Trophoblast cell (in vitro differentiated cells and primary cell): ENCODE results near the gene SEMA3C.

Experiments used
- DNase-seq, 2 donors: peaks; one replicate each; pipeline ENCODE4 v3.0.0-alpha.2; 2016
- H2AFZ ChIP-seq: 2 replicates; pipeline ENCODE4 v1.6.1; 2013; ENCODE audit warnings: low read length, moderate library complexity, mild to moderate bottlenecking; ENCODE audit not compliant: insufficient read depth, poor library complexity
- H2AK5ac ChIP-seq: 2 replicates; pipeline ENCODE4 v1.6.1; 2013; ENCODE audit warnings: mild to moderate bottlenecking, low read length
- H2BK120ac ChIP-seq: 2 replicates; pipeline ENCODE4 v1.6.1; 2013; ENCODE audit warnings: low read length, mild to moderate bottlenecking, moderate library complexity; ENCODE audit not compliant: insufficient read depth, poor library complexity
- H2BK12ac ChIP-seq: 2 replicates; pipeline ENCODE4 v1.6.1; 2013; ENCODE audit warnings: mild to moderate bottlenecking, low read length, moderate library complexity
- H2BK5ac ChIP-seq: 2 replicates; pipeline ENCODE4 v1.6.1; 2013; ENCODE audit warnings: low read length, low read depth, moderate library complexity, mild to moderate bottlenecking; ENCODE audit not compliant: poor library complexity
- H3K14ac ChIP-seq: 2 replicates; pipeline ENCODE4 v1.6.1; 2013; ENCODE audit warnings: mild to moderate bottlenecking, low read length
- H3K18ac ChIP-seq: 2 replicates; pipeline ENCODE4 v1.6.1; 2013; ENCODE audit warnings: mild to moderate bottlenecking, low read length
- H3K23ac ChIP-seq: 2 replicates; pipeline ENCODE4 v1.6.1; 2013; ENCODE audit warnings: low read length
- H3K27ac ChIP-seq: 2 replicates; pipeline ENCODE4 v1.5.1; 2013; ENCODE audit warnings: low read depth, mild to moderate bottlenecking, inconsistent platforms, low read length, moderate library complexity
- H3K27me3 ChIP-seq: 2 replicates; pipeline ENCODE4 v1.6.1; 2013; ENCODE audit warnings: inconsistent platforms, mild to moderate bottlenecking, low read length, moderate library complexity; ENCODE audit not compliant: insufficient read depth
- H3K36me3 ChIP-seq, 2 experiments: 1 replicate in 1 of 2; 2 replicates in 1 of 2; pipeline ENCODE4 v1.6.1; 2013; ENCODE audit warnings: low read length in 2 of 2, mild to moderate bottlenecking in 2 of 2, moderate library complexity in 1 of 2; ENCODE audit not compliant: insufficient read depth in 2 of 2, control insufficient read depth in 1 of 2
- H3K4ac ChIP-seq: 2 replicates; pipeline ENCODE4 v1.6.1; 2013; ENCODE audit warnings: low read depth, mild to moderate bottlenecking, low read length, moderate library complexity
- H3K4me1 ChIP-seq, 2 experiments: 1 replicate in 1 of 2; 2 replicates in 1 of 2; pipeline ENCODE4 v1.6.1; 2013; ENCODE audit warnings: low read length in 2 of 2, mild to moderate bottlenecking in 2 of 2, moderate library complexity in 1 of 2; ENCODE audit not compliant: insufficient read depth in 2 of 2, control insufficient read depth in 1 of 2
- H3K4me2 ChIP-seq: 2 replicates; pipeline ENCODE4 v1.6.1; 2013; ENCODE audit warnings: inconsistent platforms, mild to moderate bottlenecking, low read length, moderate library complexity
- H3K4me3 ChIP-seq: 2 replicates; pipeline ENCODE4 v1.5.1; 2013; ENCODE audit warnings: mild to moderate bottlenecking, low read depth, low read length, inconsistent platforms
- H3K79me1 ChIP-seq: one replicate; pipeline ENCODE4 v1.6.1; 2013; ENCODE audit warnings: low read length
- H3K79me2 ChIP-seq: 2 replicates; pipeline ENCODE4 v1.6.1; 2013; ENCODE audit warnings: low read length, mild to moderate bottlenecking; ENCODE audit not compliant: control insufficient read depth, insufficient read depth, poor library complexity
- H3K9ac ChIP-seq: 2 replicates; pipeline ENCODE4 v1.6.1; 2013; ENCODE audit warnings: mild to moderate bottlenecking, low read length
- H3K9me3 ChIP-seq: 2 replicates; pipeline ENCODE4 v1.6.1; 2013; ENCODE audit warnings: low read depth, mild to moderate bottlenecking, control low read depth, inconsistent platforms, low read length; ENCODE audit not compliant: insufficient read depth
- H4K12ac ChIP-seq: 2 replicates; pipeline ENCODE4 v1.6.1; 2013; ENCODE audit warnings: low read depth, mild to moderate bottlenecking, low read length, moderate library complexity
- H4K8ac ChIP-seq: 2 replicates; pipeline ENCODE4 v1.6.1; 2013; ENCODE audit warnings: low read depth, mild to moderate bottlenecking, low read length, moderate library complexity
- H4K91ac ChIP-seq: one replicate; pipeline ENCODE4 v1.6.1; 2013; ENCODE audit warnings: low read depth, mild to moderate bottlenecking, low read length, moderate library complexity
- WGBS: extraction: QIAGEN DNeasy Blood & Tissue Kit; methylation state at CpG from one replicate; pipeline ENCODE4 v1.1.7; 2013; ENCODE audit warnings: missing lambda C conversion rate; ENCODE audit not compliant: insufficient read length, insufficient coverage; ENCODE audit errors: extremely low coverage; 5-methylcytosine and 5-hydroxymethylcytosine counted together

Gene SEMA3C

GRCh38 chr7:80838643-80839042 is 80.2 kb downstream of the SEMA3C start:
- no peak overlapping the region for H2AK5ac ChIP-seq
- H2BK120ac ChIP-seq: no peak overlapping the region
- H3K79me2 ChIP-seq: no peaks in the 10 kb centered on the region
- no peak overlapping the region for H3K14ac ChIP-seq
- WGBS: no CpG with 5 or more reads among the region's 2 CpGs
- no peak overlapping the region for H3K4me3 ChIP-seq
- no peak overlapping the region for H2AFZ ChIP-seq
- H3K79me1 ChIP-seq: no peaks in the 10 kb centered on the region
- no peak overlapping the region for H3K23ac ChIP-seq
- H3K27ac ChIP-seq: no peak overlapping the region
- no peak overlapping the region for H3K18ac ChIP-seq
- H2BK5ac ChIP-seq: no peak overlapping the region
- no peak overlapping the region for H3K9ac ChIP-seq
- DNase-seq: no peak
- H4K8ac ChIP-seq: no peak overlapping the region
- H4K91ac ChIP-seq: no peak overlapping the region
- peaks cover 0 to 3% of the 10 kb centered on the region in 2 experiments for H3K4me1 ChIP-seq
- H3K4ac ChIP-seq: no peak overlapping the region
- H2BK12ac ChIP-seq: no peak overlapping the region
- no peaks in the 10 kb centered on the region for H3K9me3 ChIP-seq
- H3K27me3 ChIP-seq: no peaks in the 10 kb centered on the region
- H3K4me2 ChIP-seq: no peak overlapping the region
- no peak overlapping the region for H4K12ac ChIP-seq
- no peaks in the 10 kb centered on the region for H3K36me3 ChIP-seq

GRCh38 chr7:80837345-80837744 is 81.5 kb downstream of the SEMA3C start:
- Histone ChIP-seq H3K18ac (no peak overlapping the region), H3K23ac (no peak overlapping the region), H3K9ac (no peak overlapping the region), H3K4me1 (peaks cover 0 to 3% of the 10 kb centered on the region in 2 experiments), H3K4ac (no peak overlapping the region), H3K4me3 (no peak overlapping the region), H3K27me3 (no peaks in the 10 kb centered on the region), H2BK12ac (no peak overlapping the region), H2AK5ac (no peak overlapping the region), H3K27ac (no peak overlapping the region), H3K79me1 (no peaks in the 10 kb centered on the region), H3K79me2 (no peaks in the 10 kb centered on the region), H4K12ac (no peak overlapping the region), H4K8ac (no peak overlapping the region), H2BK5ac (no peak overlapping the region), H3K4me2 (no peak overlapping the region), H4K91ac (no peak overlapping the region), H3K14ac (no peak overlapping the region), H3K9me3 (no peaks in the 10 kb centered on the region), H3K36me3 (no peaks in the 10 kb centered on the region), H2BK120ac (no peak overlapping the region), H2AFZ (no peak overlapping the region)
- no peak for DNase-seq
- WGBS: no CpG with 5 or more reads among the region's 3 CpGs

DNA sequence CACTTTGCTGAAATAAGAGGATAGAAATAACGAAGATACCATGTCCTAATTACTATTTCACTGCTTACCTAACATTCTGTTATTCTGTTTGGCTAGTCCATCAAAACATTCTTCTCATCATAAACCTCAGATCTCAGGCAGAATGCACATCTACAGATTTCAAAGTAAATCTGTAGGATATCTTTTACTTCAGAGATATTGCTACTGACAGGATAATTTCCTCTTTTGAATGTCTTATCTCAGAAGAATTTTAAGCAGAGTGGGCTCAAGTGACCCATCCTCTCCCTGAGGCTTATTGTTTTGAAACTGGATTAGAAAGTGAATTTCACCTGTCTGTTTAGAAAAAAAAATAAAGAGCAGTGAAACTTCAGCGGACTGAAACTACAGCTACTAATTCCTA is 83.6 kb downstream of the SEMA3C start:
- Histone ChIP-seq H3K9ac (no peak overlapping the region), H3K27me3 (no peaks in the 10 kb centered on the region), H3K27ac (no peak overlapping the region), H4K8ac (no peak overlapping the region), H2BK120ac (no peak overlapping the region), H3K4me1 (peaks cover 0 to 3% of the 10 kb centered on the region in 2 experiments), H3K14ac (no peak overlapping the region), H3K23ac (no peak overlapping the region), H3K4me2 (no peak overlapping the region), H2BK12ac (no peak overlapping the region), H3K9me3 (no peaks in the 10 kb centered on the region), H2AK5ac (no peak overlapping the region), H4K91ac (no peak overlapping the region), H3K79me2 (no peaks in the 10 kb centered on the region), H3K79me1 (no peaks in the 10 kb centered on the region), H3K18ac (no peak overlapping the region), H4K12ac (no peak overlapping the region), H2AFZ (no peak overlapping the region), H3K4me3 (no peak overlapping the region), H2BK5ac (no peak overlapping the region), H3K4ac (no peak overlapping the region), H3K36me3 (no peaks in the 10 kb centered on the region)
- no peak for DNase-seq
- no CpG with 5 or more reads among the region's 2 CpGs for WGBS

- Histone ChIP-seq H3K9me3 (no peaks in the 10 kb centered on the region), H3K9ac (no peak overlapping the region), H2BK5ac (no peak overlapping the region), H3K27ac (no peak overlapping the region), H2BK12ac (no peak overlapping the region), H3K23ac (no peak overlapping the region), H3K18ac (no peak overlapping the region), H3K14ac (no peak overlapping the region), H3K79me2 (no peaks in the 10 kb centered on the region), H2BK120ac (no peak overlapping the region), H3K4ac (no peak overlapping the region), H4K8ac (no peak overlapping the region), H4K12ac (no peak overlapping the region), H4K91ac (no peak overlapping the region), H3K36me3 (no peaks in the 10 kb centered on the region), H3K79me1 (no peaks in the 10 kb centered on the region), H3K4me3 (no peak overlapping the region), H2AK5ac (no peak overlapping the region), H3K4me2 (no peak overlapping the region), H2AFZ (no peak overlapping the region), H3K4me1 (peaks cover 0 to 3% of the 10 kb centered on the region in 2 experiments), H3K27me3 (no peaks in the 10 kb centered on the region)
- no CpG with 5 or more reads among the region's 10 CpGs for WGBS
- DNase-seq: peak in 1 of 2 donors; percentile 13
Observed at GRCh38 chr7:80833289-80834268, 85.3 kb downstream of the SEMA3C start.
